BLaER1 treated with 17β-estradiol and CSF1 and Interleukin-3, amounts not matched to agents 10 nM and 100 nM (cell line): Measurements from ENCODE around the gene VPS35L.

Experiments
- H3K27ac ChIP-seq, 11 experiments: shearing (Covaris generic); formaldehyde crosslinking; 2 replicates each; pipeline ENCODE4 v1.8.1; 2022
- H3K27me3 ChIP-seq, 11 experiments: shearing (Covaris generic); formaldehyde crosslinking; 2 replicates each; pipeline ENCODE4 v1.8.1; 2022
- H3K36me3 ChIP-seq, 11 experiments: shearing (Covaris generic); formaldehyde crosslinking; 2 replicates each; pipeline ENCODE4 v1.8.1; 2022
- H3K4me1 ChIP-seq, 10 experiments: shearing (Covaris generic); formaldehyde crosslinking; 2 replicates each; pipeline ENCODE4 v1.8.1; 2022
- H3K4me2 ChIP-seq, 11 experiments: shearing (Covaris generic); formaldehyde crosslinking; 2 replicates each; pipeline ENCODE4 v1.8.1; 2022
- H3K4me3 ChIP-seq, 10 experiments: shearing (Covaris generic); formaldehyde crosslinking; 2 replicates each; pipeline ENCODE4 v1.8.1; 2022
- H3K9ac ChIP-seq, 11 experiments: shearing (Covaris generic); formaldehyde crosslinking; 2 replicates each; pipeline ENCODE4 v1.8.1; 2022
- H3K9me3 ChIP-seq, 11 experiments: shearing (Covaris generic); formaldehyde crosslinking; replicated peaks in 1 of 11; 2 replicates each; pipeline ENCODE4 v1.8.1; 2022
- H4K20me1 ChIP-seq, 11 experiments: shearing (Covaris generic); formaldehyde crosslinking; 2 replicates each; pipeline ENCODE4 v1.8.1; 2022
- Cebpa-rat ChIP-seq, 11 experiments: shearing (Covaris generic); IDR thresholded peaks; 2 replicates each; pipeline ENCODE4 v1.8.1; 2022

The VPS35L gene

DNA sequence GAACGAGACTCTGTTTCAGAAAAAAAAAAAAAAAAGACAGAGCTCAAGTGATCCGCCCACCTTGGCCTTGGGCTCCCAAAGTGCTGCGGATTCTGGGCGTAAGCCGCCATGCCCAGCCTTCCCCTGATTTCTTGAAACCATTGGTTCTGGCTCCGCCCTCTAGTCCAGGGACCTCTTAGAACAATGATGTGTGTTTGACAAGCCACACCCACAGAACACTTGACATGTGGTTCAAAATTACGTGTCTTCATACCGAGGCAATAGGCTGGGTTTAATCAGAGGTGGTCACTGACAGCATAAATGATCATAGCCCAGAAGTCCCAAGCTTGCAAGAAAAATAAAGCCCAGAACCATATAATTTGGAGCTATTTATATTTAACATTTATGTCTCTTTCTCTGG lies 139.5 kb downstream of the VPS35L start:
- H3K9me3 ChIP-seq, result no peaks in the 10 kb centered on the region
- no peak overlapping the region for H3K9ac ChIP-seq
- peaks cover 57 to 68% (median 62%) of the 10 kb centered on the region in 10 experiments for H3K4me1 ChIP-seq
- H3K27me3 ChIP-seq, result no peaks in the 10 kb centered on the region
- peaks cover 8 to 45% (median 33%) of the 10 kb centered on the region in 11 experiments; a peak in 20 of 22 replicates for H3K36me3 ChIP-seq
- H3K27ac ChIP-seq, result no peak overlapping the region
- no peak for TF ChIP-seq Cebpa-rat (IDR thresholded peaks at IDR 0.05)
- no peak overlapping the region for H3K4me3 ChIP-seq
- peaks cover 0 to 52% (median 32%) of the 10 kb centered on the region in 11 experiments; a peak in 19 of 22 replicates for H4K20me1 ChIP-seq
- H3K4me2 ChIP-seq, result no peak overlapping the region

- peak overlapping the region; percentile 21 to 75 (median 60); a peak in 19 of 22 replicates for H3K27ac ChIP-seq
- no peaks in the 10 kb centered on the region for H3K27me3 ChIP-seq
- peak overlapping the region; percentile 1 to 62 (median 37); a peak in 16 of 22 replicates for H3K9ac ChIP-seq
- H3K4me2 ChIP-seq, result peak overlapping the region; percentile 68 to 88 (median 79)
- no peaks in the 10 kb centered on the region for H3K9me3 ChIP-seq
- H4K20me1 ChIP-seq, result peaks cover 0 to 63% (median 34%) of the 10 kb centered on the region in 11 experiments; a peak in 19 of 22 replicates
- H3K36me3 ChIP-seq, result peaks cover 18 to 58% (median 42%) of the 10 kb centered on the region in 11 experiments; a peak in 20 of 22 replicates
- peak overlapping the region in 1 of 10 experiments; percentile 30; a peak in 1 of 20 replicates for H3K4me3 ChIP-seq
- TF ChIP-seq Cebpa-rat (IDR thresholded peaks at IDR 0.05), result no peak
- H3K4me1 ChIP-seq, result peaks cover 46 to 57% (median 50%) of the 10 kb centered on the region in 10 experiments
Measured at GRCh38 chr16:19696328-19696727, 140.8 kb downstream of the VPS35L start.

DNA sequence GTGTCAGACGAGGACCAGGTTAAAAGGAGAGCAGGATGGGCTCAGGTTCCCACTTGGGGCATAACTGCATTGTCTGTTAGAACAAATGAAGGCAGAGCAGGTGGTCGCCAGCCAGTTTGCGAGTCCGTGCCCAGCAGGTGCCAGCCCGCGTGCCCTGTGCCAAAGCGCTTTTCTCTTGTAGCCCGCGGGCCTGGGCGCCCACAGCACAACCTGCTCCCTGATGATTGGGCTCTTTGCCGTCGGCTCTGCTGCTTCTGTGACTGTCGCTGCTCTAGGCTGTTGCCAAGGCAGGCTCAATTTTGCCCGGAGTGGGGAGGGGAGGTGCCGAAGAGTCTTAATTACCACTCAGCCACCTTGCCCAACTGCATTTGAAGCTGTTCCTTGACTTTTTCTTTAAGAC lies 141.5 kb downstream of the VPS35L start:
- H3K4me2 ChIP-seq, result peak overlapping the region; percentile 68 to 88 (median 79)
- H3K27ac ChIP-seq, result peak overlapping the region; percentile 6 to 75 (median 60); a peak in 18 of 22 replicates
- H3K9ac ChIP-seq, result peak overlapping the region; percentile 1 to 62 (median 37); a peak in 12 of 22 replicates
- H3K4me3 ChIP-seq, result no peak overlapping the region
- H4K20me1 ChIP-seq, result peaks cover 0 to 63% (median 34%) of the 10 kb centered on the region in 11 experiments; a peak in 19 of 22 replicates
- no peaks in the 10 kb centered on the region for H3K27me3 ChIP-seq
- H3K9me3 ChIP-seq, result no peaks in the 10 kb centered on the region
- no peak for TF ChIP-seq Cebpa-rat (IDR thresholded peaks at IDR 0.05)
- H3K4me1 ChIP-seq, result peaks cover 40 to 52% (median 46%) of the 10 kb centered on the region in 10 experiments
- H3K36me3 ChIP-seq, result peaks cover 21 to 62% (median 42%) of the 10 kb centered on the region in 11 experiments; a peak in 21 of 22 replicates

DNA sequence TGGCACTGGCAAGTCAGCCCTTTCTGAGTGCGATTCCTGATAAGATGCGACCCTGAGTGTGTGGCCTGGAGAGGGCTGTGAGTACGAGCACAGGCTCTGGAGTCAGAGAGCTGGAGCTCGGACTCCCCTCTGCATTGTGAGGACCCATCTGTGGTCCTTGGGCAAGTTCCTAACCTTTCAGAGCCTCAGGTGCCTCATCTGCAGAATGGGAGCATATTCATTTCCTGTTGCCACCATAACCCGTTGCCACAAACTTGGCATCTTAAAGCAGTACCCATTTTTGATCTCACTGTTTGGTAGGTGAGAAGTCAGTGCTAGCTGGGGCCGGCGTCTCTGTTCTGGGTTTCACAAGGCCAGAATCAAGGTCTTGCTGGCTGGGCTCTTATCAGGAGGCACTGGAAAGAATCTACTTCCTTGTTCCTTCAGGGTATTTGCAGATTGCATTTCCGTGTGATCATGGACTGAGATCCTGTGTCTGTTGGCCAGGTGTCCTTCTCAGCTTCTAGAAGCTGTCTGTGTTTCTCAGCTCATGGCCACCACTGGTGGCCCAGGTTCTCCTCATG lies 142.3 kb downstream of the VPS35L start:
- peak overlapping the region; percentile 49 to 88 (median 79); a peak in 21 of 22 replicates for H3K4me2 ChIP-seq
- no peak for TF ChIP-seq Cebpa-rat (IDR thresholded peaks at IDR 0.05)

DNA sequence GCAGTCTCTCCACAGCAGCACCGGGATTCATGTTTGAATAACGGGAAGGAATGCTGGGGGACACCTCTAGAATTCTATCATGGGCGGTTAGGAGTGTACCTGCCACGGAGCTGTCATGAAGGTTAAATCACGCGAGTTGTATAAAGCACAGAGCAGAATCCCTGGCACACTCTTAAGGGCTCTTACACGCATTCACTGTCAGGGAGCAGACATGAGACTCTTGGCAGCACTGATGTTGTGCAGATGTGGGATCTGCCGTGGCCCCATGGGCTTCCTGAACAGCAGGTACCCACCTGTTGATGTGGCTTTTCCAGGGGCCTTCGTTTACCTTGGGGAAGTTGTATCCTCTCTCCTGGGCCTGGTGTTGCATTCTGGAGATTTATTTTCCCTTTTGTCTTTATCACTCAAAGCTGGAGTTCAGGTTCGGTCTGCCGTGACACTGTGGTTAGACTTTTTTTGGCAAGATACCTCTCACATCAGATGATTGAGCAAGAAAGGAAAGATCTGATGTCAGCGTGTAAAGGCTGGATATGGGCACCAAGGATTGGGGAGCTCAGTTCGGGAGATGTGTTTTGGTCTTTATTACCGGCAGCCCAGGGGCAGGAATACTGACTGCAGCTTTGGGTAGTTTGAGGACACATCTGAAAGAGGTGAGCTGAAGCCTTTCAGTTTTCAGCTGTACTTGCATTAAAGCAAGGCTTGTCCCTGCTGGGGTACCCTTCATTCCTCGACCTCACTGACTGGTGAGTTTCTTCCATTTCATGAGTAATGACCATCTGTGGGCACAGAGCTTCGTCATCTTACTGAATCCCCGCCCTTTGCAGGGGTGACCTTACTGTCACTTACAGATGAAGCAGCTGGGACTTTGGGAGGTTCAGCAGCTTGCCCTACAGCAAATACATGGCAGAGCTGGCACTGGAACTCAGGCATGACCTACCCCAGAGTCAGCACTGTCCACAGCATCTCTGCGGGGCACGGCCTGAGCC lies 143.3 kb downstream of the VPS35L start:
- Histone ChIP-seq H3K4me1 (peaks cover 45 to 60% (median 51%) of the 10 kb centered on the region in 10 experiments), H3K4me2 (peak overlapping the region; percentile 49 to 88 (median 79)), H3K27me3 (no peaks in the 10 kb centered on the region), H3K9me3 (no peaks in the 10 kb centered on the region), H3K9ac (peak overlapping the region in 10 of 11 experiments; percentile 5 to 62 (median 34); a peak in 15 of 22 replicates), H3K27ac (peak overlapping the region in 8 of 11 experiments; percentile 48 to 75 (median 56); a peak in 16 of 22 replicates), H4K20me1 (peaks cover 0 to 70% (median 37%) of the 10 kb centered on the region in 11 experiments; a peak in 19 of 22 replicates), H3K4me3 (no peak overlapping the region), H3K36me3 (peaks cover 39 to 65% (median 52%) of the 10 kb centered on the region in 11 experiments)
- peak in 6 of 11 experiments; percentile 41 to 70 (median 56); a peak in 7 of 22 replicates for TF ChIP-seq Cebpa-rat (IDR thresholded peaks at IDR 0.05)

More for the DNA sequence above, 142.3 kb downstream of the VPS35L start:
- peak overlapping the region in 7 of 11 experiments; percentile 48 to 75 (median 58); a peak in 13 of 22 replicates for H3K27ac ChIP-seq
- no peak overlapping the region for H3K4me3 ChIP-seq
- no peaks in the 10 kb centered on the region for H3K27me3 ChIP-seq
- H3K36me3 ChIP-seq, result peaks cover 29 to 63% (median 46%) of the 10 kb centered on the region in 11 experiments
- H3K9me3 ChIP-seq, result no peaks in the 10 kb centered on the region
- H3K9ac ChIP-seq, result peak overlapping the region in 5 of 11 experiments; percentile 30 to 62 (median 46); a peak in 7 of 22 replicates
- peaks cover 0 to 63% (median 34%) of the 10 kb centered on the region in 11 experiments; a peak in 19 of 22 replicates for H4K20me1 ChIP-seq
- peaks cover 43 to 52% (median 47%) of the 10 kb centered on the region in 10 experiments for H3K4me1 ChIP-seq

DNA sequence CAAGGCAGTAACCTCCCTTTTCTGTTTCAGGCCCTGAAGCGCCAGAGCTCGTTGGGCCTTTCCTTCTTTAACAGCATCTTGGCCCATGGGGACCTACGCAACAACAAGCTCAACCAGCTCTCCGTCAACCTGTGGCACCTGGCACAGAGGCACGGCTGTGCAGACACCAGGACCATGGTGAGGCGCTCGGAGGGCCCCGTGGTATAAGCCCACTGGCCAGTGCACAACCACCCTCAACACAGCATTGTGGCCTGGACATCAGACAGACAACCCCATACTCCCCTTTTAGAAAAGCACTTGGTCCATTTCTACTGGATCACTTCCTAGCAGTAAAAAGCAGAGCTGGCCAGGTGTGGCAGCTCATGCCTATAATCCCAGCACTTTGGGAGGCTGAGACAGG lies 144.0 kb downstream of the VPS35L start:
- Histone ChIP-seq H3K36me3 (peaks cover 46 to 70% (median 59%) of the 10 kb centered on the region in 11 experiments), H3K4me2 (peak overlapping the region; percentile 49 to 88 (median 79)), H3K9me3 (no peaks in the 10 kb centered on the region), H3K4me3 (no peak overlapping the region), H3K27ac (peak overlapping the region in 8 of 11 experiments; percentile 18 to 75 (median 55); a peak in 15 of 22 replicates), H4K20me1 (peaks cover 0 to 76% (median 37%) of the 10 kb centered on the region in 11 experiments; a peak in 19 of 22 replicates), H3K27me3 (no peaks in the 10 kb centered on the region), H3K4me1 (peaks cover 45 to 61% (median 51%) of the 10 kb centered on the region in 10 experiments), H3K9ac (peak overlapping the region in 7 of 11 experiments; percentile 21 to 62 (median 46); a peak in 10 of 22 replicates)
- no peak for TF ChIP-seq Cebpa-rat (IDR thresholded peaks at IDR 0.05)

- H3K4me1 ChIP-seq, result peaks cover 45 to 58% (median 51%) of the 10 kb centered on the region in 10 experiments
- H3K9ac ChIP-seq, result no peak overlapping the region
- peak overlapping the region in 4 of 11 experiments; percentile 55 to 75 (median 70); a peak in 5 of 22 replicates for H3K27ac ChIP-seq
- H3K9me3 ChIP-seq, result no peaks in the 10 kb centered on the region
- no peak for TF ChIP-seq Cebpa-rat (IDR thresholded peaks at IDR 0.05)
- H3K27me3 ChIP-seq, result no peaks in the 10 kb centered on the region
- peaks cover 55 to 78% (median 68%) of the 10 kb centered on the region in 11 experiments for H3K36me3 ChIP-seq
- no peak overlapping the region for H3K4me2 ChIP-seq
- peaks cover 0 to 79% (median 42%) of the 10 kb centered on the region in 11 experiments; a peak in 19 of 22 replicates for H4K20me1 ChIP-seq
- no peak overlapping the region for H3K4me3 ChIP-seq
Measured at GRCh38 chr16:19700319-19700781, 144.8 kb downstream of the VPS35L start.

- no peaks in the 10 kb centered on the region for H3K27me3 ChIP-seq
- H3K4me3 ChIP-seq, result no peak overlapping the region
- no peak overlapping the region for H3K27ac ChIP-seq
- peaks cover 0 to 79% (median 43%) of the 10 kb centered on the region in 11 experiments; a peak in 19 of 22 replicates for H4K20me1 ChIP-seq
- TF ChIP-seq Cebpa-rat (IDR thresholded peaks at IDR 0.05), result no peak
- no peaks in the 10 kb centered on the region for H3K9me3 ChIP-seq
- no peak overlapping the region for H3K4me2 ChIP-seq
- peaks cover 38 to 58% (median 44%) of the 10 kb centered on the region in 10 experiments for H3K4me1 ChIP-seq
- no peak overlapping the region for H3K9ac ChIP-seq
- peaks cover 62 to 86% (median 75%) of the 10 kb centered on the region in 11 experiments for H3K36me3 ChIP-seq
Measured at GRCh38 chr16:19701091-19701490, 145.6 kb downstream of the VPS35L start.
